ENCODE measurements around the gene TM7SF3.

TM7SF3 gene

GRCh38 chr12:26928661-26929060 lies 85.5 kb downstream of the TM7SF3 start:
- DNase-seq (ENCODE audit: low spot score), result no peak

All from SW480 (cell line).